ENCODE measurements around the gene PRDX1.

- TF ChIP-seq, protein P1, sequence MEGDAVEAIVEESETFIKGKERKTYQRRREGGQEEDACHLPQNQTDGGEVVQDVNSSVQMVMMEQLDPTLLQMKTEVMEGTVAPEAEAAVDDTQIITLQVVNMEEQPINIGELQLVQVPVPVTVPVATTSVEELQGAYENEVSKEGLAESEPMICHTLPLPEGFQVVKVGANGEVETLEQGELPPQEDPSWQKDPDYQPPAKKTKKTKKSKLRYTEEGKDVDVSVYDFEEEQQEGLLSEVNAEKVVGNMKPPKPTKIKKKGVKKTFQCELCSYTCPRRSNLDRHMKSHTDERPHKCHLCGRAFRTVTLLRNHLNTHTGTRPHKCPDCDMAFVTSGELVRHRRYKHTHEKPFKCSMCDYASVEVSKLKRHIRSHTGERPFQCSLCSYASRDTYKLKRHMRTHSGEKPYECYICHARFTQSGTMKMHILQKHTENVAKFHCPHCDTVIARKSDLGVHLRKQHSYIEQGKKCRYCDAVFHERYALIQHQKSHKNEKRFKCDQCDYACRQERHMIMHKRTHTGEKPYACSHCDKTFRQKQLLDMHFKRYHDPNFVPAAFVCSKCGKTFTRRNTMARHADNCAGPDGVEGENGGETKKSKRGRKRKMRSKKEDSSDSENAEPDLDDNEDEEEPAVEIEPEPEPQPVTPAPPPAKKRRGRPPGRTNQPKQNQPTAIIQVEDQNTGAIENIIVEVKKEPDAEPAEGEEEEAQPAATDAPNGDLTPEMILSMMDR (IDR thresholded peaks at IDR 0.05; ENCODE audit: low read depth, low read length, poor library complexity, severe bottlenecking): no peak
- no peak for TF ChIP-seq EZH2phosphoT487 (IDR thresholded peaks at IDR 0.05; ENCODE audit: borderline replicate concordance, low read length)
Measured at GRCh38 chr1:45554198-45554597, 32.5 kb upstream of the PRDX1 start.
